Heart right ventricle (tissue), 16 donors: ENCODE measurements around the gene BRICD5. TPM values are rescaled to one million over a fixed set of nuclear protein-coding genes. Genes with fewer than 3 reads are reported as not detected.

Source experiments
- ATAC-seq, 8 donors: fragments of 200-7000 bp; cut with Tn5 transposase; one replicate each; pipeline ENCODE4 v1.9.1; 2020; ENCODE audit warnings: mild to moderate bottlenecking in 8 of 8, moderate library complexity in 8 of 8, moderate number of reproducible peaks in 1 of 8
- DNase-seq, 2 donors: peaks; one replicate each; pipeline ENCODE4 v3.0.0-alpha.2; 2020
- H3K27ac ChIP-seq, 10 donors: fragments of 200-600 bp; sonication (generic) in 2 of 10; one replicate each; pipeline versions ENCODE4 v1.5.0 to v1.8.0; 2020 to 2022; ENCODE audit warnings: mild to moderate bottlenecking in 3 of 10
- H3K27me3 ChIP-seq, 7 donors: fragments of 200-600 bp; one replicate each; pipeline ENCODE4 v1.8.0; 2021 to 2022; ENCODE audit warnings: mild to moderate bottlenecking in 2 of 7
- H3K36me3 ChIP-seq, 9 donors: fragments of 200-600 bp; sonication (generic) in 1 of 9; one replicate each; pipeline versions ENCODE4 v1.5.0 to v1.8.0; 2020 to 2022; ENCODE audit warnings: mild to moderate bottlenecking in 2 of 9
- H3K4me1 ChIP-seq, 9 donors: fragments of 200-600 bp; sonication (generic) in 1 of 9; one replicate each; pipeline versions ENCODE4 v1.5.0 to v1.8.0; 2020 to 2022; ENCODE audit warnings: mild to moderate bottlenecking in 4 of 9
- H3K4me3 ChIP-seq, 10 donors: fragments of 200-600 bp; sonication (generic) in 2 of 10; one replicate each; pipeline versions ENCODE4 v1.5.0 to v1.8.0; 2020 to 2022; ENCODE audit warnings: mild to moderate bottlenecking in 7 of 10, moderate library complexity in 2 of 10
- H3K9me3 ChIP-seq, 11 donors: fragments of 200-600 bp in 10 of 11; sonication (generic) in 2 of 11; one replicate each; pipeline versions ENCODE4 v1.5.0 to v1.8.0; 2013 to 2022; ENCODE audit warnings: mild to moderate bottlenecking in 2 of 11, control low read depth in 1 of 11, moderate library complexity in 1 of 11
- CTCF ChIP-seq, 9 donors: fragments of 200-600 bp; sonication (generic) in 2 of 9; IDR thresholded peaks; one replicate each; pipeline versions ENCODE4 v1.5.0 to v1.8.0; 2021 to 2022; ENCODE audit warnings: antibody characterized with exemption in 9 of 9, mild to moderate bottlenecking in 5 of 9, moderate library complexity in 1 of 9
- WGBS, 2 donors: extraction: QIAGEN DNeasy Blood & Tissue Kit; methylation state at CpG; one replicate each; pipeline ENCODE4 v1.1.7; 2013; ENCODE audit warnings: inconsistent platforms in 1 of 2; 5-methylcytosine and 5-hydroxymethylcytosine counted together
- intact Hi-C, 10 donors: fragments of 100-400 bp; cut with DNase I; formaldehyde crosslinking; loops; one replicate each; pipeline versions ENCODE4 v1.11.1 to v1.14.2; 2022
- polyA plus RNA-seq, 2 donors: library from polyadenylated mRNA; stranded (reverse); fragments of 200-250 nt; gene quantifications; one replicate each; pipeline ENCODE4 v1.2.3, GENCODE V29; 2013
- total RNA-seq, 10 donors: library from RNA; stranded (reverse); fragmentation: NEBNext Ultra II Directional in 3 of 10; extraction: Animal tissue kit (Norgen Biotek cat#: 25700) in 3 of 10; gene quantifications; one replicate each; pipeline versions ENCODE4 v1.2.1 to v1.2.4, GENCODE V29; 2021 to 2023
- donor health status: Arrhythmogenic right ventricular cardiomyopathy.
- donor health status: ischemic (EF 13 %, LVEDD 7.1; RV severe dilation, severe dysfunction).
- donor health status: healthy with polysubstance abuse.
- donor health status: DM: no; HTN: yes; CAD: no.
- donor health status: DM: no; HTN: no; CAD: no.
- donor health status: ischemic (EF 25% LVEDD 6.9; RV normal size, moderate dysfunction).
- donor health status: ischemic (EF 25% LVEDD 5.7; RV mildly dilated, moderate dysfunction).
- donor health status: healthy.
- donor health status: DM: yes; HTN: yes; CAD: no.
- donor health status: Ischemic cardiomyopathy.
- donor health status: ischemic (EF 35%, LVEDD 5.7; RV mildly dilated, moderate dysfunction).
- donor health status: nonischemic (EF 11% LVEDD 7.7; RV severe dilation, severe dysfunction).
- donor health status: DM: yes; HTN: yes; CAD: no.
- donor health status: PGD.
- donor health status: ischemic (EF 29% LVEDD 5.4; RV normal size, mild dysfunction).
- donor health status: nonischemic (EF 23%, LVEDD 6.1; RV moderate dilation, normal function).

Gene BRICD5
- total and polyA plus RNA-seq, 12 donors, result 4.3 to 31.7 (median 7.7) TPM

DNA sequence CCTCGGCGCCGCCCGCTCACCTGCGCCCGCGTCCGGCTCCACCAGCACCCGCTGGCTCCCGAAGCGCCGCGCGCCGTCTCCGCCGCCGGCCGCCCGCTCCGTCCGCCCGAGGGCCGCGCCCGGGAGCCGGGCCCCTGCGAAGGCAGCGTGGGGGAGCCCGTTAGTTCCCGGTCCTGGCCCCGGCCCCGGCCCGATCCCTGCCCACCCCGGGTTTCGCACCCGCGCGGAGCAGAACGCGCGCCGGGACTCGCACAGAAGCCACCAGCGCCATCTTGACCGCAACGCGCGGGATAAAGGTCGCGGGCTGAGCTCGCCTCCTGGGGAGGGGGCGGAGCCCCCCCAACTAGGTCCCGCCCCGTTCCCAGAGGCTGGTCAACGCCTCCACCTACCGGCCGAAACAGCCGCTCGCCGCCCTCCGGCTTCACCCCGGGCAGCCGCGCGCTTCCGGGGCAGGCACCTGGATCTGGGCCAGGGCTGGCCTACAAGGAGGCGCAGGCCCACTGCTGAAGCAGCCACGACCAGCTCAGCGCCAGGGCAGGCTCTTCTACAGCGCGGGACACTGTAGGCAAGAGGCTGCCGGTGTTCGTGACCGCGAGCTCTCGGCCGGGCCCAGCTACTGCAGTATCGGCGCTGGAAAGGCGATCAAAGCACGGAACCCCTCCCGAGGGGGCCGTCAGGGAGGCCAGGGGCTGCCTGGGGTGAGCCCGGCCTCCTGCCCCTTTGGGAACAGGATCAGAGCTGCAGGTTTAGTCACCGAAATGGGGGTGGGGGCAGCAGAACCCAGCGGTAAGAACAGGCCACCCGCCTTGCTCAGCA is 40.8 kb upstream of the BRICD5 start, which contains the start of gene ECI1:
Gene ECI1 (minus strand): TSS at position 292 of the 816 bp plus-strand sequence. CDS start 21 bp downstream, at position 271.
- Histone ChIP-seq H3K36me3 (peaks cover 4 to 64% (median 34%) of the 10 kb centered on the region in 9 donors), H3K9me3 (no peaks in the 10 kb centered on the region), H3K4me1 (peaks cover 7 to 28% (median 18%) of the 10 kb centered on the region in 9 donors), H3K27me3 (no peaks in the 10 kb centered on the region), H3K27ac (peak within 1 kb of the TSS; percentile 82 to 98 (median 94)), H3K4me3 (peak within 1 kb of the TSS; percentile 46 to 99 (median 76))
- DNase-seq, result peak; percentile 96 to 99
- intact Hi-C loops, result loop anchor here in 3 of 10 donors (5.0 to 10.0 kb wide), 4 partner anchors 94 to 251 kb away; partner anchors contain the start of genes NHERF2 (in 1 of the 3) and TRAF7 (in 1 of the 3)
- 2% methylated on average over 68 to 88 of the region's 88 CpGs for WGBS, 2 donors
- peak; percentile 57 to 94 (median 79) for TF ChIP-seq CTCF (IDR thresholded peaks at IDR 0.05)
- ATAC-seq, result peak; percentile 96 to 99 (median 98)

GRCh38 chr16:2250652-2251295 is 40.1 kb upstream of the BRICD5 start:
- peak overlapping the region; percentile 82 to 98 (median 94) for H3K27ac ChIP-seq
- peaks cover 7 to 28% (median 18%) of the 10 kb centered on the region in 9 donors for H3K4me1 ChIP-seq
- peak overlapping the region; percentile 46 to 99 (median 76) for H3K4me3 ChIP-seq
- peaks cover 4 to 64% (median 33%) of the 10 kb centered on the region in 9 donors for H3K36me3 ChIP-seq
- ATAC-seq (peak in 1 of 8 donors; percentile 1), DNase-seq (no peak)
- no peaks in the 10 kb centered on the region for H3K9me3 ChIP-seq
- 2 to 3% methylated on average over 33 to 35 of the region's 35 CpGs for WGBS, 2 donors
- H3K27me3 ChIP-seq, result no peaks in the 10 kb centered on the region
- TF ChIP-seq CTCF (IDR thresholded peaks at IDR 0.05), result no peak
- intact Hi-C loops, result loop anchor here in 3 of 10 donors (5.0 to 10.0 kb wide), 4 partner anchors 93 to 252 kb away; partner anchors contain the start of genes NHERF2 (in 1 of the 3) and TRAF7 (in 1 of the 3)

DNA sequence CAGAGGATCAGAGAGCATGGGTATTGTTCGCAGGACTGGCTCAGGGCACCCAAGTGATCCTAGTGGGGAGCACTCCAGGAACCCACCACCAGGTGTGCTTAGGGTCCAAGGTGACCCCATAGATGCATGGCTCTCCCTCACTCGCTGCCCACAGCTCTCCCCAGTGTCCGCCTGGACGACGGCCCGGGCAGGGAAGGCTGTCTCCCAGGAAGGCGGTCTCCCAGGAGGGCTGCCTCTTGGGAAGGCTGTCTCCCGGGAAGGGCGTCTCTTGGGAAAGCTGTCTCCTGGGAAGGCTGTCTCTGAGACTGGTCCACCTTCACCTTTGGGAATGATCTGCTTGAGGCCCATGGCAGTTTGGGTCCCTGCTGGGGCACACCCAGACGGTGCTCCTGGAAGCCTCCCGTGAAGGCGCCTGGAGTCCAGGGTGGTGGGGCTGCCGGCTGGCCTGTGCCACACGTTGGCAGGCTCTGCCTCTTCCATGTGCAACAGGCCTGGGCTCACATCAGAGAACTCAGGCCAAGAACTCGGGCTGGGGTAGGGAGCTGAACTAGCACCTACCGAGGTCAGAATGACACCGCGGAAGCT is 35.7 kb upstream of the BRICD5 start:
- DNase-seq, result no peak
- H3K9me3 ChIP-seq, result no peaks in the 10 kb centered on the region
- H3K27ac ChIP-seq, result no peak overlapping the region
- H3K4me3 ChIP-seq, result no peak overlapping the region
- no peak for TF ChIP-seq CTCF (IDR thresholded peaks at IDR 0.05)
- H3K4me1 ChIP-seq, result peaks cover 0 to 23% (median 12%) of the 10 kb centered on the region in 9 donors
- H3K27me3 ChIP-seq, result no peaks in the 10 kb centered on the region
- ATAC-seq, result peak in 1 of 8 donors; percentile 17
- H3K36me3 ChIP-seq, result peaks cover 0 to 77% (median 48%) of the 10 kb centered on the region in 9 donors
- intact Hi-C loops, result no loop called here
- 83 to 84% methylated on average over 18 of the region's 18 CpGs for WGBS, 2 donors
